ENCODE results near the gene ROR2.

ROR2 gene

DNA sequence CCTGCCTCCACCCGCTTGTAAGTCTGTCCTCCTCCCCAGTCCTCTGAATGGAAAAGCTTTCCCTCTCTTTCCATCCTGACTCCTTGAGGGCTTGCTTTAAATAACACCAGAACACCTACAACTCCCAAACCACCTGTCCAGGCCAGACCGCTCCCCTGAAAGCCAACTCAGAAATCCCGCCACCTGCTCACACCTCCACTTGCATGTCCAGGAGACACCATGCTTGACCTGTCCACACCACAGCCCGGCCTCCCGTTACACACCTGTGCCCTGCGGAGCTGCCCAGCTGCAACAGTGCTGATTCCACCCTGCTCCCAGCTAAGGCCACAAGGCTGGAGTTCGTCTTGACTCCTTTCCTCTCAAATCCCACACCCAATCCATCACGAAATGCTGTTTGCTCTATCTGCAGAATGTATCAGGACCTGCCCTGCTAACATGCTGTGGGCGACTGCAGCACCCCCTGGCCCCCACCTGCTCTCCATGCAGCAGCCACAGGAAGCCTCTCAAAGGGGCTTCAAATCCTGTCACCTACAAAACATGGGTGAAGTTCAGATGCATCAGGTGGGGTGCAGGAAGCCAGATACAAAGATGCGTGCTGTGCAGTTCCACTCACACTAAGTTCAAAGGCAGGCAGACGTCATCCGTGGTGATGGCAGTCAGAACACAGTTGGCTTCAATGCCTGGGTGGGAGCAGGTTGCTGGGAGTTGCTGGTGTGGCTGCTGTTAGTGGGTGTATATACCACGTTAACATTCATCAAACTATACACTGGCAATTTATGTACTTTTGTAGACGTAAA is 166.0 kb downstream of the ROR2 start:
- peaks cover 3% of the 10 kb centered on the region for H3K9me3 Mint-ChIP-seq
- H3K4me3 Mint-ChIP-seq = no peak overlapping the region

DNA sequence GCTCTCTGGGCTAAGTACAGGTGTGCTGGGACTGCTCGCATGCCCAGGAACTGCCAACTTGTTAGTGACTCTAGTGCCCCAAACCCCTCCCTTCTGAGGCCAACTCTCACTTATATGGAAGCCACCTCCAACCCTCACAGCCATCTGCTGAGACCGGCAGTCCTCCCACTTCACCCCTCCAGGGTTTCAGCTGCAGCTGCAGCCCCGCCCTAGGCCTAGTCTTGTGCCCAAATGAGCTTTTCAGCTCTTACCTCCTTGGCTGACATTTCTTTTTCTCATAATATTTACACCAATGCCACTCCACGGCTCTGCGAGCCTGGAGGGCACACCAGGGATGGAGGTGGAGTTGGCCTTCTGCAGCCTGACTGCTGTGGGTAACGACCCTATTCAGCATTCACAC is 166.6 kb downstream of the ROR2 start:
- peaks cover 3% of the 10 kb centered on the region for H3K9me3 Mint-ChIP-seq
- H3K4me3 Mint-ChIP-seq = no peak overlapping the region
- H3K27ac Mint-ChIP-seq = no peak overlapping the region
- H3K36me3 Mint-ChIP-seq (ENCODE audit: low read depth) = no peaks in the 10 kb centered on the region
- H3K4me1 Mint-ChIP-seq (ENCODE audit: low read depth) = peaks cover 21% of the 10 kb centered on the region
- H3K27me3 Mint-ChIP-seq (ENCODE audit: low read depth) = peaks cover 19% of the 10 kb centered on the region

More for the DNA sequence above, 166.0 kb downstream of the ROR2 start:
- H3K27me3 Mint-ChIP-seq (ENCODE audit: low read depth) = peaks cover 16% of the 10 kb centered on the region
- no peak overlapping the region for H3K27ac Mint-ChIP-seq
- peaks cover 21% of the 10 kb centered on the region for H3K4me1 Mint-ChIP-seq (ENCODE audit: low read depth)
- H3K36me3 Mint-ChIP-seq (ENCODE audit: low read depth) = no peaks in the 10 kb centered on the region

DNA sequence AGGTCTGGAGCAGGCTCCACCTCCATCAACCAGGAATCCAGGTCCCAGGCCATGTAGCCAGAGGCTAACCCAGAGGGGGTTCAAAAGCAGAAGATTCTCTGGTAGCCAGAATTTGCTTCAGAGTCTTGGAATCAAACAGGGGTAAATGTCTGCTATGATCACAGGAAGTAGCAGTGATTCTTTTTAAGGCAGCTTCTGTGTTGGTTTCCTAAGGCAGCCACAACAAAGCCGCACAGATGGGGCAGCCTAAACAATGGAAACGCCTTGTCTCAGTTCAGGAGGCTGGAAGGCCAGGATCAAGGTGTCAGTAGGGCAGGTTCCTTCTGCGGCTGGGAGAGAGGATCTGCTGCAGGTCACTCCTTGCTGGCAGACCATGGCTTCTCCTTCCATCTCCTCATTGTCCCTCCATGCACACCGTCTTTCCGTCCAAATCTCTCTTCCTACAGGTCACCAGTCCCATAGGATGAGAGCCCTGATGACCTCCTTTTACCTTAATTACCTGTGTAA is 167.3 kb downstream of the ROR2 start:
- Mint-ChIP-seq H3K4me1 (ENCODE audit: low read depth) (peaks cover 21% of the 10 kb centered on the region), H3K4me3 (no peak overlapping the region), H3K36me3 (ENCODE audit: low read depth) (no peaks in the 10 kb centered on the region), H3K9me3 (no peaks in the 10 kb centered on the region), H3K27ac (no peak overlapping the region), H3K27me3 (ENCODE audit: low read depth) (peaks cover 18% of the 10 kb centered on the region)

DNA sequence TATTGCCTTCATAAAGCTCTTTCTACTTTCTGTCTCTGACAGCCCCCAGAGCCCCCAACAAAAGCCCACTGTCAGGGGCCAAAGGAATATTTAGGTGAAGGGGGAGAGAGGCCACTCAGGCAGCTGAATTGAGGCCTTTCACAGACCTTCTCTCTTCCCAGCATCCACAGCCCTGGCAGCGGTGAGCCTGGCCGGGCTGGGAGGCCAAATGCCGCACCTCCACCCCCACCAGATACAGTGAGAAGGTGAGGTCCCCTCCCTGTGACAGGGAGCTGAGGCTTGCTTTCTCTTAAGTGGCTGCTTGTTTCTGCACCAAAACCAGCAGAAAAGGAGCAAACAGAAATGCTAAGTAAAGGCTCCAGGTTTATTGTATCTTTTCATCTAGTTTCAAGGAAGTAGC is 168.1 kb downstream of the ROR2 start:
- H3K4me3 Mint-ChIP-seq = no peak overlapping the region
- peaks cover 21% of the 10 kb centered on the region for H3K4me1 Mint-ChIP-seq (ENCODE audit: low read depth)
- no peak overlapping the region for H3K27ac Mint-ChIP-seq
- no peaks in the 10 kb centered on the region for H3K9me3 Mint-ChIP-seq
- H3K36me3 Mint-ChIP-seq (ENCODE audit: low read depth) = no peaks in the 10 kb centered on the region
- H3K27me3 Mint-ChIP-seq (ENCODE audit: low read depth) = peaks cover 20% of the 10 kb centered on the region

DNA sequence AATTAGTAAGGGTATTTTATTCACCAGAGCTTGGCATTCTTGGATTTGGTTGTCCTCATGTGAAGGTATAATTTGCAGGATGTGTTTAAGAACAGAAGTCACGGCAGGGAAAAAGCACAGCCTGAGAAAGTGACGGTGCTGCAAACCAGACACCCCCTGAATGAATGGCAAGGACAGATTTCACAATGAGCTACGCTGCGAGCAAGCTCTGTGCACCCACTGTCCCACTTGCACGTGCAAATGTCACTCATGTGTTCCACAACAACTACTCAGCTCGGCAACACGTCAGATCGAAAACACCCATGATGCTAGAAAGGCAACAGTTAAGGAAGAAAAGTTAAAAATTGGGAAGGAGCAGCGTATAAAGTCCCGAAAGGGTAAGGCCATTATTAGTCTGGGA is 168.9 kb downstream of the ROR2 start:
- H3K27ac Mint-ChIP-seq = no peak overlapping the region
- H3K9me3 Mint-ChIP-seq = no peaks in the 10 kb centered on the region
- H3K36me3 Mint-ChIP-seq (ENCODE audit: low read depth) = no peaks in the 10 kb centered on the region
- H3K4me1 Mint-ChIP-seq (ENCODE audit: low read depth) = peaks cover 28% of the 10 kb centered on the region
- H3K27me3 Mint-ChIP-seq (ENCODE audit: low read depth) = peaks cover 27% of the 10 kb centered on the region
- H3K4me3 Mint-ChIP-seq = no peak overlapping the region

DNA sequence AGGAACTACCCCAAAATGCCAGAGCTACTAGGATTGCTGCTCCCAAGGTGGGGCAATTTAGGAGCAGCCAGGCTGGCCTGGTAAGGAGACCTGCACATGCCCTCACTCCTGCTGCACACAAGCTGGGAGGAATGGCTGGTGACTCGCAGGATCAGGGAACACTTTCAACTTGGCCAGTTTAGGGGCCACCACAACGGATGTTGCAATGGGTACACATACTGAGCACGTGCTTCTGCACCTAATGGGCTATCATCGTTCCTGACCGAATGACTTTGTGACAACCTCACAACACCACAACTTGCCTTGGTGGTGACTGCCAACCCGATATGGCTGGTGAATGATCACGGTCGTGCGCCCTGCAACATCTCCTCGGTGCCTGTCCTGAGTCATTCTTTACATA is 172.0 kb downstream of the ROR2 start:
- no peaks in the 10 kb centered on the region for H3K36me3 Mint-ChIP-seq (ENCODE audit: low read depth)
- H3K9me3 Mint-ChIP-seq = no peaks in the 10 kb centered on the region
- no peak overlapping the region for H3K27ac Mint-ChIP-seq
- no peak overlapping the region for H3K4me3 Mint-ChIP-seq
- peaks cover 34% of the 10 kb centered on the region for H3K27me3 Mint-ChIP-seq (ENCODE audit: low read depth)
- peaks cover 16% of the 10 kb centered on the region for H3K4me1 Mint-ChIP-seq (ENCODE audit: low read depth)

DNA sequence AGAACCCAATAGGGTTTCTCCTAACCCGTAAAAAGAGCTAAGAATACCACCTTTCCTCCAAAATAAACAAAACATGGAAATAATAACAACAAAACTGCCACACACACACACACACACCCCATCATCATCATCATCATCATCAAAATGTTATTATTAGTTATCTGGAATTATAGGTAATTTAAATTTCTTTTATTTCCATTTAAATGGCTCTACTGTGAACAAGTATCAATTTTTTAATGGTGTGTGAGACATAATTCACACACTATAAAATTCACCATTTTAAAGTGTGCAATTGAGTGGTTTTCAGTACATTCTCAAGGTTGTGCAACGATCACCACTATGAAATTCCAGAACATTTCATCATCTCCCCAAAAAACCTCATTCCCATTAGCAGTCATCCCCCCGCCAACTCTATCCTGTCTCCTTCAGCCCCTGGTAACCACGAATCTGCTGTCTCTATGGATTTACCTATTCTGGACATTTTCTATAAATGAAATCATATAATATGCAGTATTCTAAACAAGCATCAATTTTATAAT is 172.7 kb downstream of the ROR2 start:
- H3K27me3 Mint-ChIP-seq (ENCODE audit: low read depth) = peaks cover 34% of the 10 kb centered on the region
- no peaks in the 10 kb centered on the region for H3K36me3 Mint-ChIP-seq (ENCODE audit: low read depth)
- no peak overlapping the region for H3K27ac Mint-ChIP-seq
- H3K4me3 Mint-ChIP-seq = no peak overlapping the region
- H3K4me1 Mint-ChIP-seq (ENCODE audit: low read depth) = peaks cover 11% of the 10 kb centered on the region
- no peaks in the 10 kb centered on the region for H3K9me3 Mint-ChIP-seq

DNA sequence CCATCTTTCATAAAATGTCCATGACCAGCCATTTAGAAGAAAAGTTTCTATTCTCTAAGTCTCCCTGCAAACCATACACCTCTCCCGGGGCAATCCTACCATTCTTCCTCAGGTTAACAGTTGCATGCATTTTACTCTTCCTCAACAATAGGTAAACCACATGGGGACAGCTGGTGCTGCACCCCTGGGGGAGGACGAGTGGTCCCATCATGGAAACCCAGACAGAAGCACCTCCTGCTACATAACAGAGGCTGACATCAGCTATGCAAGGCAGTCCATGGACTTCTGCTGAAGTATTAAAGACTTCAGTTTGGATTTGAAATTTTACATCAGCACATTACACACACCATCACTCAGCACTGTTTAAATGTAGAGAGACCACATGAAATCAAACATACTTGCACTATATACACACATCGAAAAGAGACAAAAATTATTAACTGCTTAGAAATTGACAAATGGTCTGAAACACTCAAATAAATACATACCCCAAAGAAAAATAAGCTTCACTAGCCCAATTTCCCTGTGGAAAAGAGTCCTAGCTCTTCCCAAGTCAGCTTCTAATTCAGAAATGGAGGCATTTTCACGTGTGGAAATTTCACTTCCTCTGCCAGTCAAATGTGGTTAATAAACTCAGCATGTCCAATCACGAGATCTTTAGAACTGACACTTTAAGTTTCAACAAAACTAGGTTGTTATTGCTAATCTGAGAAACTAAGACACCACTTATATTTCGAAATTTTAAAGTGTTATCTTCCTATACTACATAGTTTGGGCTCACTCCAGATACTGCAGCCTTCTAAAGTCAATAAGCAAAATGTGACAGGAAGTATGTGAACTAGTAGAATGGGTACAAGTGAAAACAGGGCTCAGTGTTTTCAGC is 173.4 kb downstream of the ROR2 start:
- H3K27me3 Mint-ChIP-seq (ENCODE audit: low read depth) = peaks cover 34% of the 10 kb centered on the region

DNA sequence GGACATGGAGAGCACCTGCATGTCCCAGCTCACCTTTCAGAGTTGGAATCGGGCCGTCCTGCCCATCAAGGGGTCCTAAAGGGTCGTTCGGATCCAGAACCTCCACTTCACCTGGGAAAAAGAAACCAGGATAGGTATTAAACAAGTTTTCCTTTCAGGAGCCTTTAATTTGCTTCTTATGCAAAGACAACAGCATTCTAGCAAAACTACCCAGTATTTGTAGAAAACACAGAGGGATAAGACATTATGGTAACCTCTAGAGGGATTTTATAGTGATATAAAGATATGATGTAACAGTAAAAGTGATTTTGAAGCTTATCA is 174.4 kb downstream of the ROR2 start:
- Mint-ChIP-seq H3K27me3 (ENCODE audit: low read depth) (peaks cover 32% of the 10 kb centered on the region), H3K36me3 (ENCODE audit: low read depth) (no peaks in the 10 kb centered on the region), H3K4me3 (no peak overlapping the region), H3K9me3 (no peaks in the 10 kb centered on the region), H3K4me1 (ENCODE audit: low read depth) (peaks cover 10% of the 10 kb centered on the region), H3K27ac (no peak overlapping the region)

More for the DNA sequence above, 173.4 kb downstream of the ROR2 start:
- Mint-ChIP-seq H3K4me3 (no peak overlapping the region), H3K9me3 (no peaks in the 10 kb centered on the region), H3K27ac (no peak overlapping the region), H3K36me3 (ENCODE audit: low read depth) (no peaks in the 10 kb centered on the region), H3K4me1 (ENCODE audit: low read depth) (peaks cover 10% of the 10 kb centered on the region)

DNA sequence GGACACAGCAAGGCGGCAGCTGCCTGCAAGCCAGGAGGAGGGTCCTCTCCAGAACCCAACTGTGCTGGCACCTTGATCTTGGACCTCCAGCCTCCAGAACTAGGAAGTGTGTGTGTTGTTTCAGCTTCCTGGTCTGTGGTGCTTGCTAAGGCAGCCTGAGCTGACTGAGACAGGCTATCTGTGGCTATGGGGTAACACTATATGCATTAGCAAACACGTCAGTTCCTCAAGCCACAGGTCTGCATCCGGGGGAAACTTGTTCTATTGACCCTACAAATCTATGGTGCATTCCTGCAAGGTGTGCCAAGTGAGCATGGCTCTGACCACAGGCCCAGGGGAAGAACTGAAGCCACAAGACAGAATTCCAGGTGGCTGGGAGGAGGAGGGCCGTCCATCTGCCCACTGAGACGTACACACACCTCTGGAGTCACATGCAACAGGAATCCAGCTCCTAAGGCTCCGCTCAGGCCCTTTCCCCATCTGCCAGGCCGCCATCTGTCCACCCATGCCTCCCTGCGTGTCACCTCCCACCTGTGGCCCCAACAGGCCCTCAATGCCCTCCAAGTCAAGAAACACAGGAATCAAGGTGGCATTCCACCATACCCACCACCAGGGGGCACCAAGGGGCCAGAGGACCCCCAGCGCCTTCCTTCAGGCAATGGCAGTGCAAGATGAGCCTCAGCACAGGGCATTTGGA is 174.9 kb downstream of the ROR2 start:
- Mint-ChIP-seq H3K36me3 (ENCODE audit: low read depth) (no peaks in the 10 kb centered on the region), H3K4me1 (ENCODE audit: low read depth) (peaks cover 10% of the 10 kb centered on the region), H3K9me3 (no peaks in the 10 kb centered on the region), H3K4me3 (no peak overlapping the region), H3K27ac (no peak overlapping the region), H3K27me3 (ENCODE audit: low read depth) (peaks cover 32% of the 10 kb centered on the region)

DNA sequence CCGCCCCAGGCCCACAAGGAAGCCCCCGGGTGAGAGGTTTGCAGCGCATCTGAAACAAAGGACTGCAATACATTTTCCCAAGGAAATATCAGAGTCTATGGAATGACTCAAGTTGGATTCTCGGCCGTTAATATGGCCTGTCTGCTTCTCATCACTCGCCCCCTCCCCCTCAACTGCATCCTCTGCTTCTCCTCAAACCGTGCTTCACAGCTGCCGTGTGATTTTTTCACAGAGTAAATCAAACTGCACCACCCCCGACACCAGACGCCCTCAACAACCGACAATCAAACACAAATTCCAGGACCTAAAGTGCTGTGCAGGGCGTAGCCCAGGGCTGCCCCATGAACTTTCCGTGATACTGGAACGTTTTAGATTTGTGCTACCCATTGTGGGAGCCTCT is 176.9 kb downstream of the ROR2 start:
- H3K27me3 Mint-ChIP-seq (ENCODE audit: low read depth) = peaks cover 28% of the 10 kb centered on the region
- H3K9me3 Mint-ChIP-seq = no peaks in the 10 kb centered on the region
- peaks cover 10% of the 10 kb centered on the region for H3K4me1 Mint-ChIP-seq (ENCODE audit: low read depth)
- H3K36me3 Mint-ChIP-seq (ENCODE audit: low read depth) = no peaks in the 10 kb centered on the region
- H3K27ac Mint-ChIP-seq = no peak overlapping the region
- no peak overlapping the region for H3K4me3 Mint-ChIP-seq

DNA sequence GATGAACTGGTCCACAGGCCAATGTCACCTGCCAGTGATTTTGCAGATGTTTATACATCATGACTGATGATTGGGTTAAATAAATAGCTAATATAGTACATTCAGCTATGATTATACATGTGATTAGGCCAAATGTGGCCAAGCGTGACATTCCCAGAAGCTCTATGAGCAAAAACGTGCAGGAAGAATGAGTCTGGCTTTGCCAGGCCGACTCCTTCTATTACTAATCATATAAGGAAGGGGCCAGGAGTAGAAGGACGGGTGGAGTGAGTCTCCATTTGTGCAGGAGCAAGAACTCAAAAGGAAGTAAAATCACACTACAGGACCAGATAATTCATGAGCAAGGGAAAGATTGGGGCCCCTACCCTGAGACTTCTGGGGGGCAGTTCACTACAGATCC is 178.2 kb downstream of the ROR2 start:
- Mint-ChIP-seq H3K27ac (no peak overlapping the region), H3K27me3 (ENCODE audit: low read depth) (peaks cover 20% of the 10 kb centered on the region), H3K36me3 (ENCODE audit: low read depth) (no peaks in the 10 kb centered on the region), H3K4me3 (no peak overlapping the region), H3K4me1 (ENCODE audit: low read depth) (peaks cover 10% of the 10 kb centered on the region), H3K9me3 (no peaks in the 10 kb centered on the region)

DNA sequence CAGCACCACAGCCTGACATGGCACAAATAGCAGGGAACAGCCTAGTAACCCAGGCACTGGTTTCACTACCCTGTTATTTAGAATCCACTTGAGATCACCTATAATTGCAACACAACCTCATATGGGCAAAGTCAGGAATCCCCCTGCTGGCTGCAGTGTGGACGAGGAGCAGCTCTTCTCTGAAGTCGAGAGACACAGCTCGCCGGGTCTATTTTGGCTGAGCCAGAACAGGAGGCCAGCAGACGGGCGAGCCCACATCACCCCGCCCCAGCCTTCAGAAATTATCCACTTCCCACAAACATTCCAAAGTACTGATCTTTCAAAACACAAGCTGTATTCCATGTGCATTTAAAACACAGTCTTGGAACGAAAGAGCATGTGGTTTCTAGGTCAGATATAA is 179.0 kb downstream of the ROR2 start:
- Mint-ChIP-seq H3K27me3 (ENCODE audit: low read depth) (peaks cover 22% of the 10 kb centered on the region), H3K36me3 (ENCODE audit: low read depth) (no peaks in the 10 kb centered on the region), H3K27ac (no peak overlapping the region), H3K9me3 (no peaks in the 10 kb centered on the region), H3K4me1 (ENCODE audit: low read depth) (peaks cover 4% of the 10 kb centered on the region), H3K4me3 (no peak overlapping the region)

DNA sequence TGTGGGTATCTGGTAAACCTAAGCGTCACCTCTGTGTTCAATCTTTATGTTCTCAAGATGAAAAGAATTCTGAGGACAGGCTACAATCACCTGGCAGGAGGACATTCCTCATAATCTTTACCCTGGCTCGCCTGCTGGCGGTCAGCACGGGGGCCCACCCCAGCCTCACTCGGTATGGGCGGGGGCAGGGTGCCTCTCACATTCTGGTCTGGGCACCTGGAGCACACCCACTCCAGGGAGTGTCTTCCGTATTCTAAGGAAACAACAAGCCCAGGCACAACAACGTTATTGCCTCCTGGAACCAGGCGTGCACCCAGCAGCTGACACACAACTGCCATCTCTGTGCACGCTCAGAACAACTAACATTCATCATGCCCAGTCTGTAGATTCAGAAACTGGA is 179.8 kb downstream of the ROR2 start:
- H3K27ac Mint-ChIP-seq = no peak overlapping the region
- no peaks in the 10 kb centered on the region for H3K36me3 Mint-ChIP-seq (ENCODE audit: low read depth)
- peaks cover 20% of the 10 kb centered on the region for H3K27me3 Mint-ChIP-seq (ENCODE audit: low read depth)
- H3K9me3 Mint-ChIP-seq = peaks cover under 1% of the 10 kb centered on the region
- H3K4me3 Mint-ChIP-seq = no peak overlapping the region
- H3K4me1 Mint-ChIP-seq (ENCODE audit: low read depth) = no peaks in the 10 kb centered on the region
